Brain microvascular endothelial cell (primary cell): ENCODE results near the gene WDTC1.

Experiments used
- DNase-seq: peaks from one replicate; pipeline ENCODE4 v3.0.0-alpha.2; 2020
- H3K27ac ChIP-seq: fragments of 250-450 bp; sonication (Bioruptor Pico); 2 replicates; pipeline ENCODE4 v1.5.1; 2020; ENCODE audit warnings: mild to moderate bottlenecking, moderate library complexity
- H3K27me3 ChIP-seq: fragments of 250-450 bp; sonication (Bioruptor Pico); replicated peaks from 2 replicates; pipeline ENCODE4 v1.5.1; 2020; ENCODE audit warnings: mild to moderate bottlenecking
- H3K36me3 ChIP-seq: fragments of 250-450 bp; sonication (Bioruptor Pico); replicated peaks from 2 replicates; pipeline ENCODE4 v1.5.1; 2020; ENCODE audit warnings: mild to moderate bottlenecking
- H3K4me3 ChIP-seq: 2 replicates; pipeline ENCODE4 v1.5.1; 2011; ENCODE audit warnings: low read depth, mild to moderate bottlenecking, control low read depth, low read length, moderate library complexity
- in situ Hi-C: cut with HindIII; loops from 2 replicates; pipeline ENCODE4 v1.10.0; 2017; ENCODE audit warnings: low sequenced_read_pairs, low pct_ligation_motif_present
- TF ChIP-seq, protein P1 (sequence below): IDR thresholded peaks from 2 replicates; pipeline ENCODE4 v1.5.1; 2011; ENCODE audit warnings: low read depth, mild to moderate bottlenecking, moderate library complexity, low read length, control low read depth, inconsistent platforms; ENCODE audit errors: missing control alignments

The WDTC1 gene

DNA sequence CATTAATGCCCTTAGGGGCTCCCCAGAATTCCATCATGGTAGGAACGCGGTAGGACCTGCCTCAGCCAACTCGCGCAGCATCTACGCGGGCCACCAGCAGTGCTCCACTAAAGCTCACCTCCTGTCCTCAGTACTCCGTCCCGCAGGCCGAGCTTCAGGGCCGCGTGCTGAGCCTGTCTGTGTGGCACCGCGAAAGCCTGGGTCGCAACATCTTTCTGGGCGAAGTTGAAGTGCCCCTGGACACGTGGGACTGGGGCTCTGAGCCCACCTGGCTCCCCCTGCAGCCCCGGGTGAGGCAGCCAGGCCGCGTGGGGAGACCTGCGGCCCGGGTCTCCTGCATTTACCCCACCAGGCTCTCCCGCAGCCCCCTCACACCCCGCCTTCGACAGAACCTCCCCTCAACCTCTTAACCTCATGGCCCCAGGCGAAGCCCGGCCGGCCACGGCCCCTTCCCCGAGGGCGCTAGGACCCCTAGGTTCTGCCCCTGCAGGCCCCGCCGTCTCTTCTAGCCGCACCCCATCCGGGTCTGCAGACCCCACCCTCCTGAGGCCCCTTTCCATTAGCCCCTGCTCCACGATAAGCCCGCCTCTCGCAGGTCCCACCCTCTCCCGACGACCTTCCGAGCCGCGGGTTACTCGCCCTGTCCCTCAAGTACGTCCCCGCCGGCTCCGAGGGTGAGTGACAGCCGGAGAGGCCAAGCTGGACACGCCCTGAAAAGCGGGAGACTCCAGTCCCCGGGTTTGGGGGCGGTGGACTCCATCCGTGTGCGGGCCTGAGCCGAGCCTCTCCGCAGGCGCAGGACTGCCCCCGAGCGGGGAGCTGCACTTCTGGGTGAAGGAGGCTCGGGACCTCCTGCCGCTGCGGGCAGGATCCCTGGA lies 116.5 kb downstream of the WDTC1 start:
- no peaks in the 10 kb centered on the region for H3K27me3 ChIP-seq
- TF ChIP-seq, protein P1, sequence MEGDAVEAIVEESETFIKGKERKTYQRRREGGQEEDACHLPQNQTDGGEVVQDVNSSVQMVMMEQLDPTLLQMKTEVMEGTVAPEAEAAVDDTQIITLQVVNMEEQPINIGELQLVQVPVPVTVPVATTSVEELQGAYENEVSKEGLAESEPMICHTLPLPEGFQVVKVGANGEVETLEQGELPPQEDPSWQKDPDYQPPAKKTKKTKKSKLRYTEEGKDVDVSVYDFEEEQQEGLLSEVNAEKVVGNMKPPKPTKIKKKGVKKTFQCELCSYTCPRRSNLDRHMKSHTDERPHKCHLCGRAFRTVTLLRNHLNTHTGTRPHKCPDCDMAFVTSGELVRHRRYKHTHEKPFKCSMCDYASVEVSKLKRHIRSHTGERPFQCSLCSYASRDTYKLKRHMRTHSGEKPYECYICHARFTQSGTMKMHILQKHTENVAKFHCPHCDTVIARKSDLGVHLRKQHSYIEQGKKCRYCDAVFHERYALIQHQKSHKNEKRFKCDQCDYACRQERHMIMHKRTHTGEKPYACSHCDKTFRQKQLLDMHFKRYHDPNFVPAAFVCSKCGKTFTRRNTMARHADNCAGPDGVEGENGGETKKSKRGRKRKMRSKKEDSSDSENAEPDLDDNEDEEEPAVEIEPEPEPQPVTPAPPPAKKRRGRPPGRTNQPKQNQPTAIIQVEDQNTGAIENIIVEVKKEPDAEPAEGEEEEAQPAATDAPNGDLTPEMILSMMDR, result peak; percentile 45
- H3K4me3 ChIP-seq, result peak overlapping the region; percentile 26
- H3K27ac ChIP-seq, result no peak overlapping the region
- peaks cover 5% of the 10 kb centered on the region for H3K36me3 ChIP-seq
- in situ Hi-C loops, result no loop called here
- DNase-seq, result no peak

DNA sequence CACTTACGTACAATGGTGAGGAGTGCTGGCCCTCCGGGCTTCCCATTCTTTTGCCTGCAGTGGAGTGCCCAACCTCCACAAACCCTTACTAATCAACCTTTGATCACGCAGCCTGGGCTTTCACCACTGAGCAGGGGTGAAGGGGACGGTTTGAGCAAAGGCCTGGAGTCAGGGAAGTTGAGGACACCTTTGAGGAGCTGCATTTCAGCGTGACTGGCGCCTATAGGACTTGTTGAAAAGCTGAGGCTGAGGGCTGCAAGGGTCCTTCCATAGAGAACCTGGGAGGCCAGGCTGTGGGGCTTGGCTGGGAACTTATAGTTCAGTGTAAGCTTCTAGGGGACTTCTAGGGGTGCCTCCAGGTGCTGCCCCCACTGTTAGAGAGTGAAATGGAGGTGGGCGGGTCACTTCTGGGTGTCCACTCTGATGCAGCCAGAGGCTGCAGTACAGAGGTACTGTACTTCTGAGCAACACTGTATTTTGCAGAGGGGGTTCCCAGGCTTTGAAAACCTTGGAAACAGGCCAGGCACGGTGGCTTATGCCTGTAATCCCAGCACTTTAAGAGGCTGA lies 117.2 kb downstream of the WDTC1 start:
- Histone ChIP-seq H3K36me3 (peaks cover 5% of the 10 kb centered on the region), H3K4me3 (no peak overlapping the region), H3K27ac (no peak overlapping the region), H3K27me3 (no peaks in the 10 kb centered on the region)
- DNase-seq, result no peak
- in situ Hi-C loops, result no loop called here
- TF ChIP-seq, protein P1, result no peak

DNA sequence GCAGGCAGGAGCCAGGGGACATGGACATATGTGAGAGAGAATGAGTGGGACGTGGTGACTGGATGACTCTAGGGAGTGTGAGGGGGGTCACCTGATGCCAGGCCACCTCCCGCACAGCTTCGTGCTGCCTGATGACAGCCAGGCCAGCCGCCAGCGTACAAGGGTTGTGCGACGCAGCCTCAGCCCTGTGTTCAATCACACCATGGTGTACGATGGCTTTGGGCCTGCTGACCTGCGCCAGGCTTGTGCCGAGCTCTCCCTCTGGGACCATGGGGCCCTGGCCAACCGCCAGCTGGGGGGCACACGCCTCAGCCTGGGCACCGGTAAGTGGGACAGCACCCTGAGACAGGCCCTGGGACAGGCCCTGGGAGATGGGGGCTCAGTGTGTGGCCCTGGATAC lies 118.7 kb downstream of the WDTC1 start:
- TF ChIP-seq, protein P1, result no peak
- no peak for DNase-seq
- no peaks in the 10 kb centered on the region for H3K27me3 ChIP-seq
- no peak overlapping the region for H3K4me3 ChIP-seq
- H3K27ac ChIP-seq, result no peak overlapping the region
- peaks cover 17% of the 10 kb centered on the region for H3K36me3 ChIP-seq
- in situ Hi-C loops, result no loop called here

DNA sequence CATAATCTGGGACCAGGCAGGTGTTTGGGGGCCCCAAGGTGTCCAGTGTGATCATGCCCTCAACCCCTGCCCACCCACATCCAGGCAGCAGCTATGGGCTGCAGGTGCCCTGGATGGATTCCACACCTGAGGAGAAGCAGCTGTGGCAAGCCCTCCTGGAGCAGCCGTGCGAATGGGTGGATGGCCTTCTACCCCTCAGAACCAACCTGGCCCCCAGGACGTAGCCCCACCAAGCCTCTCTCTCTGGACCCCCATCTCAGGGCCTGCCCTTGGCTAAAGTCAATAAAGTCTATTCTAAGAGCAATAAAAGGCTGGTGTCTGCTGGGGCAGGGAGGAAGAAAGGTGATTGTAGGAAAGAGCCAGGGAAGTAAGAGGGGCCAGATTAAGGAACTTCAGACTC lies 119.2 kb downstream of the WDTC1 start:
- in situ Hi-C loops, result no loop called here
- TF ChIP-seq, protein P1, result no peak
- DNase-seq, result no peak
- Histone ChIP-seq H3K4me3 (no peak overlapping the region), H3K36me3 (peaks cover 22% of the 10 kb centered on the region), H3K27ac (no peak overlapping the region), H3K27me3 (no peaks in the 10 kb centered on the region)

DNA sequence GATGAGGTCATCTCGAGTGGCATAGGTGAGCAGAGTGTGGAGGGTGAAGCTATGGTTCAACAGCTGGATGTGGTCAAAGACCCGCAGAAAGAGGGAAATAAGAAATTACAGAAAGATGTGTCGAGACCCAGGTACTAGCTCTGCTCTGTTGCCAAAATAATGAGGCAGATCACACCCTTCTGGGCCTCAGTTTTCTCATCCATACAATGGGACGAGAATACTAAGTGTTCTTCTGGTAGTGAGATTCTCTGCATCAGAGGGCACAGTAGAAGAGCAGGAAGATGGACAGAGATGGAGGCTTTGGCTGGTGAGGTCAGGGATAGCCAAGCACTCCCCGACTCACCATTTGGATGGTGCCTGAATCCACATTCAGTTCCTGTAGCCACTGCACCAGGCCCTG lies 121.3 kb downstream of the WDTC1 start:
- H3K27ac ChIP-seq, result no peak overlapping the region
- H3K27me3 ChIP-seq, result no peaks in the 10 kb centered on the region
- H3K36me3 ChIP-seq, result peaks cover 22% of the 10 kb centered on the region
- no peak for DNase-seq
- TF ChIP-seq, protein P1, result no peak
- no peak overlapping the region for H3K4me3 ChIP-seq
- in situ Hi-C loops, result no loop called here

DNA sequence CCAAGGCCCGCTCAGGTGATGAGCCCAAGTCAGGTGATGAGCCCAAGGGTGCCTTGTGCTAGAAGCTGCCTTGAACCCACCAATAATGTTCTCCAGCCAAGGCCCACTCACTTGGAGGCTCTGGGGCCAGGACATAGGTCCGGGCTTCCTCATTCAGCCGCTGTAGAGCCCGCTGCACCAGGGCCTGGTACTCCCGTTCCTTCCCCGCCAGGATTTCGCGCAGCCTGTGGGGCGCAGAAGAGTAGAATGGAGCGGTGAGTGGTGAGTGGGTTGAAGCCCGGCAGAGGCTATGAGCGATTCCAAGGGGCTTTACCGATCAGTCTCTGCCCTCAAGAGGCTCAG lies 121.8 kb downstream of the WDTC1 start:
- Histone ChIP-seq H3K36me3 (peaks cover 25% of the 10 kb centered on the region), H3K4me3 (no peak overlapping the region), H3K27me3 (no peaks in the 10 kb centered on the region), H3K27ac (no peak overlapping the region)
- no peak for DNase-seq
- TF ChIP-seq, protein P1, result no peak
- in situ Hi-C loops, result no loop called here
